A549 (cell line): Measurements from ENCODE around the gene SLC39A11. TPM values are rescaled to one million over a fixed set of nuclear protein-coding genes. Genes with fewer than 3 reads are reported as not detected.

Experiments used
- ATAC-seq, 2 experiments: fragments of 200-7000 bp in 1 of 2; fragments of >200 bp in 1 of 2; cut with Nextera tagmentation in 1 of 2; cut with Tn5 transposase in 1 of 2; 3 replicates each; pipeline versions ENCODE4 v1.8.0 to v1.9.1; 2018 to 2020; ENCODE audit warnings: mild to moderate bottlenecking in 1 of 2, moderate library complexity in 1 of 2
- CTCF ChIA-PET: fragments of 300-600 bp; sonication (Branson Sonifier 250); formaldehyde crosslinking; extraction: SDS; loops from one replicate; lab custom pipeline; 2021; ENCODE audit warnings: antibody characterized with exemption, inconsistent platforms; lab: Yijun Ruan, JAX
- POLR2A ChIA-PET: fragments of 350-600 bp; formaldehyde crosslinking; extraction: SDS; loops from one replicate; lab custom pipeline; 2021; ENCODE audit warnings: antibody characterized with exemption, inconsistent platforms; lab: Yijun Ruan, JAX
- DNase-seq, 2 experiments: peaks; one replicate each; pipeline versions ENCODE4 v3.0.0 to v3.0.0-alpha.2; 2011 to 2016; ENCODE audit warnings: low read depth in 1 of 2, low spot score in 1 of 2
- FAIRE-seq: peaks from 2 replicates; lab custom pipeline; 2011; peaks lifted over from hg19 to GRCh38; lab: Jason Lieb, UNC
- H3K27ac ChIP-seq, 2 experiments: fragments of >200 bp; sonication (Bioruptor Twin); formaldehyde crosslinking; 3 replicates each; pipeline ENCODE4 v1.5.1; 2016 to 2017
- H3K4me1 ChIP-seq: fragments of >200 bp; sonication (Bioruptor Twin); formaldehyde crosslinking; 3 replicates; pipeline ENCODE4 v1.6.1; 2016
- H3K4me2 ChIP-seq: fragments of >200 bp; sonication (Bioruptor Twin); formaldehyde crosslinking; 3 replicates; pipeline ENCODE4 v1.6.1; 2016
- H3K4me3 ChIP-seq: fragments of >200 bp; sonication (Bioruptor Twin); formaldehyde crosslinking; 3 replicates; pipeline ENCODE4 v1.5.1; 2016
- H3K9me3 ChIP-seq: fragments of >200 bp; sonication (Bioruptor Twin); formaldehyde crosslinking; 3 replicates; pipeline ENCODE4 v1.6.1; 2016
- ATOH8 ChIP-seq: fragments of 250-450 bp; sonication (Bioruptor Pico); IDR thresholded peaks from 2 replicates; pipeline ENCODE4 v1.5.0; 2020; ENCODE audit warnings: low read depth, mild to moderate bottlenecking, moderate library complexity
- BCL3 ChIP-seq: fragments of >200 bp; sonication (Bioruptor Twin); formaldehyde crosslinking; IDR thresholded peaks from 3 replicates; pipeline ENCODE4 v1.6.1; 2016
- BHLHE40 ChIP-seq: IDR thresholded peaks from 2 replicates; pipeline ENCODE4 v1.6.1; 2012; ENCODE audit warnings: low read depth, low read length, inconsistent platforms
- CBX2 ChIP-seq: fragments of 200-600 bp; sonication (generic); IDR thresholded peaks from 2 replicates; pipeline ENCODE4 v1.6.1; 2016; ENCODE audit warnings: low read depth, mild to moderate bottlenecking, borderline replicate concordance
- CEBPB ChIP-seq, 2 experiments: fragments of >200 bp in 1 of 2; sonication (Bioruptor Twin) in 1 of 2; formaldehyde crosslinking in 1 of 2; IDR thresholded peaks; 2 replicates each; pipeline ENCODE4 v1.6.1; 2012 to 2016
- ELK1 ChIP-seq: fragments of 150-350 bp; IDR thresholded peaks from 2 replicates; pipeline ENCODE4 v1.6.1; 2014; ENCODE audit warnings: low read depth, mild to moderate bottlenecking, low read length
- ESRRA ChIP-seq: fragments of 150-350 bp; IDR thresholded peaks from 2 replicates; pipeline ENCODE4 v1.6.1; 2014; ENCODE audit warnings: mild to moderate bottlenecking, low read length, borderline replicate concordance
- FOSB ChIP-seq: fragments of 250-450 bp; sonication (Bioruptor Pico); IDR thresholded peaks from 2 replicates; pipeline ENCODE4 v1.5.0; 2020; ENCODE audit warnings: mild to moderate bottlenecking, moderate library complexity
- HDAC2 ChIP-seq: fragments of 200-600 bp; sonication (generic); IDR thresholded peaks from 2 replicates; pipeline ENCODE4 v1.6.1; 2016
- JUNB ChIP-seq: fragments of >200 bp; sonication (Bioruptor Twin); formaldehyde crosslinking; IDR thresholded peaks from 2 replicates; pipeline ENCODE4 v1.6.1; 2016
- KDM1A ChIP-seq: fragments of 200-600 bp; sonication (generic); IDR thresholded peaks from 2 replicates; pipeline ENCODE4 v1.6.1; 2016; ENCODE audit warnings: low read depth, mild to moderate bottlenecking
- NR3C1 ChIP-seq: fragments of >200 bp; sonication (Bioruptor Twin); formaldehyde crosslinking; IDR thresholded peaks from 3 replicates; pipeline ENCODE4 v1.6.1; 2017
- POLR2AphosphoS2 ChIP-seq: conservative IDR thresholded peaks from 2 replicates; pipeline ENCODE4 v1.6.1; 2012; ENCODE audit warnings: low read length, improper control_type of control experiment, inconsistent platforms
- SREBF2 ChIP-seq: fragments of 450-650 bp; IDR thresholded peaks from 2 replicates; pipeline ENCODE4 v1.6.1; 2014; ENCODE audit warnings: mild to moderate bottlenecking, moderate library complexity
- ZC3H11A ChIP-seq: fragments of 450-650 bp; IDR thresholded peaks from 2 replicates; pipeline ENCODE4 v1.6.1; 2014; ENCODE audit warnings: antibody characterized with exemption, mild to moderate bottlenecking
- ZNF302 ChIP-seq: fragments of 250-450 bp; sonication (Bioruptor Pico); IDR thresholded peaks from 2 replicates; pipeline ENCODE4 v1.9.0; 2021; ENCODE audit warnings: inconsistent platforms, mild to moderate bottlenecking, moderate library complexity
- WGBS: methylation state at CpG from one replicate; pipeline ENCODE4 v1.1.6; 2017; ENCODE audit errors: missing lambda C conversion rate; 5-methylcytosine and 5-hydroxymethylcytosine counted together
- polyA plus RNA-seq, 4 experiments: library from polyadenylated mRNA; depleted of rRNA in 3 of 4; stranded (reverse); fragments of >200 nt; fragmentation: RNase III in 1 of 4; extraction: RNeasy Plus Mini Kit Qiagen cat#74134 plus additional on column Dnase treatment in 1 of 4; gene quantifications; 2 replicates in 3 of 4; 3 replicates in 1 of 4; pipeline ENCODE4 v1.2.3, GENCODE V29; 2011 to 2017

SLC39A11 gene
- polyA plus RNA-seq, 2 of the 4 experiments (the other 2 are of a cell fraction): 18.4 to 25.2 TPM

GRCh38 chr17:72853440-72854415 lies 238.8 kb downstream of the SLC39A11 start (continued):
- TF ChIP-seq ZNF302: no peak

- H3K27ac ChIP-seq: no peak overlapping the region
- DNase-seq (peak in 1 of 2 experiments; percentile 38), FAIRE-seq (no peak), ATAC-seq (peak; percentile 52 to 83; a peak in 5 of 6 replicates)
- TF ChIP-seq ZC3H11A (no peak), ELK1 (no peak), POLR2AphosphoS2 (no peak), CEBPB (IDR thresholded peaks at IDR 0.05) (no peak), HDAC2 (no peak), BHLHE40 (no peak), NR3C1 (no peak), FOSB (CRISPR knock-in tag) (no peak), ATOH8 (CRISPR knock-in tag) (no peak), ESRRA (no peak), SREBF2 (no peak), KDM1A (no peak), BCL3 (no peak), CBX2 (no peak)
- no peaks in the 10 kb centered on the region for H3K9me3 ChIP-seq
- WGBS: 79% methylated on average over 5 of the region's 5 CpGs
- ChIA-PET CTCF (interaction anchor here (0.8 to 1.1 kb wide), 4 partner anchors 9 to 295 kb away, joined by 3 to 4 read pairs (median 3); no protein-coding TSS in a partner anchor), POLR2A (no interaction called here)
- no peak overlapping the region for H3K4me2 ChIP-seq
- no peak overlapping the region for H3K4me3 ChIP-seq
- H3K4me1 ChIP-seq: 0 out of 3 replicates have a peak, but pooled peaks cover 5% of the 10 kb centered on the region
These were observed 240.1 kb downstream of the SLC39A11 start for GRCh38 chr17:72852277-72852938.

- POLR2A ChIA-PET: no interaction called here
- Histone ChIP-seq H3K9me3 (no peaks in the 10 kb centered on the region), H3K4me3 (no peak overlapping the region), H3K27ac (no peak overlapping the region), H3K4me2 (no peak overlapping the region), H3K4me1 (0 out of 3 replicates have a peak, but pooled peaks cover 5% of the 10 kb centered on the region)
- no peak for TF ChIP-seq JUNB
- CTCF ChIA-PET: no interaction called here
- DNase-seq (peak in 1 of 2 experiments; percentile 18), ATAC-seq (peak; percentile 37 to 68; a peak in 1 of 6 replicates), FAIRE-seq (no peak)
- 88% methylated on average over 9 of the region's 10 CpGs for WGBS
These were observed 241.9 kb downstream of the SLC39A11 start for GRCh38 chr17:72850410-72851118.
